ENCODE measurements around the gene SOX10. TPM values are rescaled to one million over a fixed set of nuclear protein-coding genes. Genes with fewer than 3 reads are reported as not detected.

Gene SOX10
- total RNA-seq, 1 experiment from 2014 or later: not detected

GRCh38 chr22:37989146-37990045 lies 5.0 kb upstream of the SOX10 start:
- no TSS peak for BruUV-seq (replicated peaks)
- TF ChIP-seq CTCF (IDR thresholded peaks at IDR 0.05) (no peak), REST (IDR thresholded peaks at IDR 0.05; ENCODE audit: insufficient read depth in 1 of 2, low read depth in 2 of 2, low read length in 1 of 2) (no peak), TCF7L2 (IDR thresholded peaks at IDR 0.05; ENCODE audit: low read depth, low read length) (no peak), POLR2AphosphoS5 (IDR thresholded peaks at IDR 0.05; ENCODE audit: low read depth, low read length) (no peak), SIN3A (IDR thresholded peaks at IDR 0.05; ENCODE audit: borderline replicate concordance, insufficient read depth, low read depth, low read length) (no peak)
- no peaks in the 10 kb centered on the region for H3K4me1 ChIP-seq (ENCODE audit: control insufficient read depth, insufficient read depth, low read length)
- intact Hi-C loops (cut with micrococcal nuclease; ENCODE audit: unreplicated experiment) (no loop called here), in situ Hi-C loops (cut with HindIII; ENCODE audit: low pct_unique_long_range_greater_than_20kb, low sequenced_read_pairs) (no loop called here)
- ChIA-PET CTCF (no interaction called here), POLR2A (no interaction called here)
- H3K9me3 ChIP-seq (ENCODE audit: control insufficient read depth, insufficient read depth, low read depth, low read length): no peaks in the 10 kb centered on the region
- H3K27ac ChIP-seq (ENCODE audit: low read length): no peak overlapping the region
- DNase-seq (ENCODE audit: low read depth, low spot score) (no peak), ATAC-seq (no peak)
- no peak overlapping the region for H3K4me3 ChIP-seq (ENCODE audit: low read depth in 2 of 2, low read length in 2 of 2)
- H3K27me3 ChIP-seq (ENCODE audit: control insufficient read depth, insufficient read depth, low read length): no peaks in the 10 kb centered on the region
- H3K36me3 ChIP-seq (ENCODE audit: control insufficient read depth, insufficient read depth, low read length): no peaks in the 10 kb centered on the region

- no peaks in the 10 kb centered on the region for H3K4me1 ChIP-seq (ENCODE audit: control insufficient read depth, insufficient read depth, low read length)
- H3K4me3 ChIP-seq (ENCODE audit: low read depth in 2 of 2, low read length in 2 of 2): no peak overlapping the region
- no peak overlapping the region for H3K27ac ChIP-seq (ENCODE audit: low read length)
- in situ Hi-C loops (cut with HindIII; ENCODE audit: low pct_unique_long_range_greater_than_20kb, low sequenced_read_pairs): no loop called here
- intact Hi-C loops (cut with micrococcal nuclease; ENCODE audit: unreplicated experiment): no loop called here
- no peaks in the 10 kb centered on the region for H3K9me3 ChIP-seq (ENCODE audit: control insufficient read depth, insufficient read depth, low read depth, low read length)
- TF ChIP-seq POLR2AphosphoS5 (IDR thresholded peaks at IDR 0.05; ENCODE audit: low read depth, low read length): no peak
- TF ChIP-seq CTCF (IDR thresholded peaks at IDR 0.05): no peak
- no peak for TF ChIP-seq SIN3A (IDR thresholded peaks at IDR 0.05; ENCODE audit: borderline replicate concordance, insufficient read depth, low read depth, low read length)
- no peak for TF ChIP-seq REST (IDR thresholded peaks at IDR 0.05; ENCODE audit: insufficient read depth in 1 of 2, low read depth in 2 of 2, low read length in 1 of 2)
- no peak for TF ChIP-seq TCF7L2 (IDR thresholded peaks at IDR 0.05; ENCODE audit: low read depth, low read length)
- no peaks in the 10 kb centered on the region for H3K27me3 ChIP-seq (ENCODE audit: control insufficient read depth, insufficient read depth, low read length)
- BruUV-seq (replicated peaks): no TSS peak
- no peak for ATAC-seq
- POLR2A ChIA-PET: no interaction called here
- CTCF ChIA-PET: no interaction called here
- DNase-seq (ENCODE audit: low read depth, low spot score): no peak
- H3K36me3 ChIP-seq (ENCODE audit: control insufficient read depth, insufficient read depth, low read length): no peaks in the 10 kb centered on the region
Observed at GRCh38 chr22:37986371-37986770, 2.0 kb upstream of the SOX10 start.

Measured in Panc1 (cell line).